ENCODE measurements around the gene SETBP1. TPM values are rescaled to one million over a fixed set of nuclear protein-coding genes. Genes with fewer than 3 reads are reported as not detected.

SETBP1 gene
- total RNA-seq, 1 experiment from 2014 or later: 0.05 TPM

- H3K27me3 ChIP-seq (ENCODE audit: insufficient read depth, low read length): no peaks in the 10 kb centered on the region
- no peak overlapping the region for H3K4me2 ChIP-seq (ENCODE audit: low read length)
- RAD21 ChIA-PET (ENCODE audit: low non-redundant PET in 1 of 2, low total read pairs in 2 of 2, uncharacterized antibody in 2 of 2, unreplicated experiment in 2 of 2): no interaction called here
- H2AFZ ChIP-seq (ENCODE audit: low read depth, low read length, poor library complexity, severe bottlenecking): no peak overlapping the region
- no peak for TF ChIP-seq EZH2 (IDR thresholded peaks at IDR 0.05)
- TF ChIP-seq ZNF274 (IDR thresholded peaks at IDR 0.05; ENCODE audit: low read depth, low read length): no peak
- no peak for TF ChIP-seq EZH2phosphoT487 (IDR thresholded peaks at IDR 0.05; ENCODE audit: borderline replicate concordance)
- no peak for TF ChIP-seq YY1 (IDR thresholded peaks at IDR 0.05; ENCODE audit: extremely low read depth, insufficient replicate concordance, low read depth, low read length)
- TF ChIP-seq POLR2A (IDR thresholded peaks at IDR 0.05; ENCODE audit: borderline replicate concordance, extremely low read depth, insufficient read depth, insufficient read length): no peak
- no peaks in the 10 kb centered on the region for H4K20me1 ChIP-seq (ENCODE audit: insufficient read depth)
- intact Hi-C loops (cut with micrococcal nuclease): no loop called here
- H3K4me3 ChIP-seq (replicated peaks in 1 of 2; ENCODE audit: low read depth in 1 of 2, low read length in 2 of 2): no peak overlapping the region
- no TSS peak for BruUV-seq (replicated peaks)
- DNase-seq (ENCODE audit: low read depth, low spot score) (no peak), ATAC-seq (no peak)
- H3K9me2 ChIP-seq (ENCODE audit: insufficient read depth): no peaks in the 10 kb centered on the region
- H3K27ac ChIP-seq (ENCODE audit: low read depth, low read length): no peak overlapping the region
- POLR2A ChIA-PET: no interaction called here
- H3K9ac ChIP-seq (ENCODE audit: low read length): no peak overlapping the region
- no peaks in the 10 kb centered on the region for H3K4me1 ChIP-seq (ENCODE audit: control insufficient read depth in 1 of 2, insufficient read depth in 2 of 2, low read length in 2 of 2)
- H3K36me3 ChIP-seq (ENCODE audit: control insufficient read depth in 1 of 2, insufficient read depth in 2 of 2, low read length in 2 of 2): no peaks in the 10 kb centered on the region
- peaks cover 7 to 15% of the 10 kb centered on the region in 2 experiments; a peak in 2 of 4 replicates for H3K9me3 ChIP-seq (ENCODE audit: control insufficient read depth in 1 of 2, insufficient read depth in 1 of 2, low read depth in 1 of 2, low read length in 2 of 2)
- H3K79me2 ChIP-seq (ENCODE audit: insufficient read depth, low read length): no peaks in the 10 kb centered on the region
- CTCF ChIA-PET: no interaction called here
Observed at GRCh38 chr18:44897411-44897810, 216.7 kb downstream of the SETBP1 start.

- H3K27me3 ChIP-seq (ENCODE audit: insufficient read depth, low read length): no peaks in the 10 kb centered on the region
- ATAC-seq: no peak
- H3K27ac ChIP-seq (ENCODE audit: low read depth, low read length): no peak overlapping the region
- H3K9me2 ChIP-seq (ENCODE audit: insufficient read depth): no peaks in the 10 kb centered on the region
- no TSS peak for BruUV-seq (replicated peaks)
- RAD21 ChIA-PET (ENCODE audit: low non-redundant PET in 1 of 2, low total read pairs in 2 of 2, uncharacterized antibody in 2 of 2, unreplicated experiment in 2 of 2): no interaction called here
- intact Hi-C loops (cut with micrococcal nuclease): no loop called here
- H3K4me3 ChIP-seq (replicated peaks in 1 of 2; ENCODE audit: low read depth in 1 of 2, low read length in 2 of 2): no peak overlapping the region
- CTCF ChIA-PET: no interaction called here
- H3K36me3 ChIP-seq (ENCODE audit: control insufficient read depth in 1 of 2, insufficient read depth in 2 of 2, low read length in 2 of 2): no peaks in the 10 kb centered on the region
- POLR2A ChIA-PET: no interaction called here
- no peaks in the 10 kb centered on the region for H3K4me1 ChIP-seq (ENCODE audit: control insufficient read depth in 1 of 2, insufficient read depth in 2 of 2, low read length in 2 of 2)
- H3K9me3 ChIP-seq (ENCODE audit: control insufficient read depth in 1 of 2, insufficient read depth in 1 of 2, low read depth in 1 of 2, low read length in 2 of 2): peaks cover 7 to 15% of the 10 kb centered on the region in 2 experiments; a peak in 2 of 4 replicates
- H2AFZ ChIP-seq (ENCODE audit: low read depth, low read length, poor library complexity, severe bottlenecking): no peak overlapping the region
- H3K9ac ChIP-seq (ENCODE audit: low read length): no peak overlapping the region
- H4K20me1 ChIP-seq (ENCODE audit: insufficient read depth): no peaks in the 10 kb centered on the region
- no peaks in the 10 kb centered on the region for H3K79me2 ChIP-seq (ENCODE audit: insufficient read depth, low read length)
- DNase-seq (ENCODE audit: low read depth, low spot score): no peak
- H3K4me2 ChIP-seq (ENCODE audit: low read length): no peak overlapping the region
- TF ChIP-seq EZH2phosphoT487 (IDR thresholded peaks at IDR 0.05; ENCODE audit: borderline replicate concordance) (no peak), SIN3A (IDR thresholded peaks at IDR 0.05; ENCODE audit: low read depth) (no peak), CBX3 (IDR thresholded peaks at IDR 0.05; ENCODE audit: low read depth) (no peak), ZFX (IDR thresholded peaks at IDR 0.05) (no peak), YY1 (IDR thresholded peaks at IDR 0.05; ENCODE audit: extremely low read depth, insufficient replicate concordance, low read depth, low read length) (no peak), EZH2 (IDR thresholded peaks at IDR 0.05) (no peak), MAX (IDR thresholded peaks at IDR 0.05) (no peak), SP1 (IDR thresholded peaks at IDR 0.05; ENCODE audit: low read depth) (no peak), RAD21 (IDR thresholded peaks at IDR 0.05; ENCODE audit: low read depth) (no peak), SRF (IDR thresholded peaks at IDR 0.05; ENCODE audit: low read depth) (no peak), CEBPB (IDR thresholded peaks at IDR 0.05; ENCODE audit: low read depth) (no peak), ZNF274 (IDR thresholded peaks at IDR 0.05; ENCODE audit: low read depth, low read length) (no peak), EGR1 (IDR thresholded peaks at IDR 0.05; ENCODE audit: low read depth) (no peak)
- TF ChIP-seq, protein P1, sequence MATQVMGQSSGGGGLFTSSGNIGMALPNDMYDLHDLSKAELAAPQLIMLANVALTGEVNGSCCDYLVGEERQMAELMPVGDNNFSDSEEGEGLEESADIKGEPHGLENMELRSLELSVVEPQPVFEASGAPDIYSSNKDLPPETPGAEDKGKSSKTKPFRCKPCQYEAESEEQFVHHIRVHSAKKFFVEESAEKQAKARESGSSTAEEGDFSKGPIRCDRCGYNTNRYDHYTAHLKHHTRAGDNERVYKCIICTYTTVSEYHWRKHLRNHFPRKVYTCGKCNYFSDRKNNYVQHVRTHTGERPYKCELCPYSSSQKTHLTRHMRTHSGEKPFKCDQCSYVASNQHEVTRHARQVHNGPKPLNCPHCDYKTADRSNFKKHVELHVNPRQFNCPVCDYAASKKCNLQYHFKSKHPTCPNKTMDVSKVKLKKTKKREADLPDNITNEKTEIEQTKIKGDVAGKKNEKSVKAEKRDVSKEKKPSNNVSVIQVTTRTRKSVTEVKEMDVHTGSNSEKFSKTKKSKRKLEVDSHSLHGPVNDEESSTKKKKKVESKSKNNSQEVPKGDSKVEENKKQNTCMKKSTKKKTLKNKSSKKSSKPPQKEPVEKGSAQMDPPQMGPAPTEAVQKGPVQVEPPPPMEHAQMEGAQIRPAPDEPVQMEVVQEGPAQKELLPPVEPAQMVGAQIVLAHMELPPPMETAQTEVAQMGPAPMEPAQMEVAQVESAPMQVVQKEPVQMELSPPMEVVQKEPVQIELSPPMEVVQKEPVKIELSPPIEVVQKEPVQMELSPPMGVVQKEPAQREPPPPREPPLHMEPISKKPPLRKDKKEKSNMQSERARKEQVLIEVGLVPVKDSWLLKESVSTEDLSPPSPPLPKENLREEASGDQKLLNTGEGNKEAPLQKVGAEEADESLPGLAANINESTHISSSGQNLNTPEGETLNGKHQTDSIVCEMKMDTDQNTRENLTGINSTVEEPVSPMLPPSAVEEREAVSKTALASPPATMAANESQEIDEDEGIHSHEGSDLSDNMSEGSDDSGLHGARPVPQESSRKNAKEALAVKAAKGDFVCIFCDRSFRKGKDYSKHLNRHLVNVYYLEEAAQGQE (IDR thresholded peaks at IDR 0.05; ENCODE audit: low read depth): no peak
- TF ChIP-seq, protein P2, sequence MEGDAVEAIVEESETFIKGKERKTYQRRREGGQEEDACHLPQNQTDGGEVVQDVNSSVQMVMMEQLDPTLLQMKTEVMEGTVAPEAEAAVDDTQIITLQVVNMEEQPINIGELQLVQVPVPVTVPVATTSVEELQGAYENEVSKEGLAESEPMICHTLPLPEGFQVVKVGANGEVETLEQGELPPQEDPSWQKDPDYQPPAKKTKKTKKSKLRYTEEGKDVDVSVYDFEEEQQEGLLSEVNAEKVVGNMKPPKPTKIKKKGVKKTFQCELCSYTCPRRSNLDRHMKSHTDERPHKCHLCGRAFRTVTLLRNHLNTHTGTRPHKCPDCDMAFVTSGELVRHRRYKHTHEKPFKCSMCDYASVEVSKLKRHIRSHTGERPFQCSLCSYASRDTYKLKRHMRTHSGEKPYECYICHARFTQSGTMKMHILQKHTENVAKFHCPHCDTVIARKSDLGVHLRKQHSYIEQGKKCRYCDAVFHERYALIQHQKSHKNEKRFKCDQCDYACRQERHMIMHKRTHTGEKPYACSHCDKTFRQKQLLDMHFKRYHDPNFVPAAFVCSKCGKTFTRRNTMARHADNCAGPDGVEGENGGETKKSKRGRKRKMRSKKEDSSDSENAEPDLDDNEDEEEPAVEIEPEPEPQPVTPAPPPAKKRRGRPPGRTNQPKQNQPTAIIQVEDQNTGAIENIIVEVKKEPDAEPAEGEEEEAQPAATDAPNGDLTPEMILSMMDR (IDR thresholded peaks at IDR 0.05 in 2 of 3, conservative IDR thresholded peaks at IDR 0.05 in 1 of 3; ENCODE audit: borderline replicate concordance in 1 of 3, insufficient read depth in 1 of 3, low read depth in 2 of 3, low read length in 2 of 3): no peak
- TF ChIP-seq, protein P3, sequence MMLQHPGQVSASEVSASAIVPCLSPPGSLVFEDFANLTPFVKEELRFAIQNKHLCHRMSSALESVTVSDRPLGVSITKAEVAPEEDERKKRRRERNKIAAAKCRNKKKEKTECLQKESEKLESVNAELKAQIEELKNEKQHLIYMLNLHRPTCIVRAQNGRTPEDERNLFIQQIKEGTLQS (IDR thresholded peaks at IDR 0.05): no peak
Observed at GRCh38 chr18:44897816-44898215, 217.1 kb downstream of the SETBP1 start.
